Activated T-cell treated with anti-CD3 and anti-CD28 coated beads, Interleukin-2, amount 50 U/mL, for 1 hour (primary cell): Measurements from ENCODE around the gene KCNE4.

Experiments
- DNase-seq: peaks from one replicate; pipeline ENCODE4 v3.0.0-alpha.2; 2020

KCNE4 gene

GRCh38 chr2:223051693-223052289, at the start of gene KCNE4:
Gene KCNE4 (plus strand): TSS chr2:223052190. CDS start chr2:223052831, 641 bp downstream.
- no peak for DNase-seq

GRCh38 chr2:223003191-223003590, 48.8 kb upstream of the KCNE4 start:
- DNase-seq: no peak

GRCh38 chr2:223005496-223005895, 46.5 kb upstream of the KCNE4 start:
- DNase-seq: no peak

- DNase-seq: no peak
These were observed 44.5 kb upstream of the KCNE4 start for GRCh38 chr2:223007531-223007930.

GRCh38 chr2:223008162-223008561, 43.8 kb upstream of the KCNE4 start:
- no peak for DNase-seq

GRCh38 chr2:223008956-223009355, 43.0 kb upstream of the KCNE4 start:
- DNase-seq: no peak

GRCh38 chr2:223010641-223011040, 41.3 kb upstream of the KCNE4 start:
- no peak for DNase-seq

GRCh38 chr2:223012291-223012690, 39.7 kb upstream of the KCNE4 start:
- DNase-seq: no peak

GRCh38 chr2:223019390-223019930, 32.5 kb upstream of the KCNE4 start:
- no peak for DNase-seq

GRCh38 chr2:223019987-223020717, 31.8 kb upstream of the KCNE4 start:
- no peak for DNase-seq

- DNase-seq: no peak
These were observed 30.9 kb upstream of the KCNE4 start for GRCh38 chr2:223020971-223021675.

GRCh38 chr2:223026357-223027110, 25.5 kb upstream of the KCNE4 start:
- no peak for DNase-seq

GRCh38 chr2:223027442-223027841, 24.5 kb upstream of the KCNE4 start:
- DNase-seq: no peak

GRCh38 chr2:223029287-223029686, 22.7 kb upstream of the KCNE4 start:
- no peak for DNase-seq

- no peak for DNase-seq
These were observed 19.5 kb upstream of the KCNE4 start for GRCh38 chr2:223032187-223033142.

- DNase-seq: no peak
These were observed 17.6 kb upstream of the KCNE4 start for GRCh38 chr2:223034221-223034975.

GRCh38 chr2:223036790-223037444, 15.1 kb upstream of the KCNE4 start:
- DNase-seq: no peak

GRCh38 chr2:223037445-223037800, 14.6 kb upstream of the KCNE4 start:
- DNase-seq: no peak

GRCh38 chr2:223039618-223040017, 12.4 kb upstream of the KCNE4 start:
- no peak for DNase-seq

GRCh38 chr2:223040527-223040926, 11.5 kb upstream of the KCNE4 start:
- DNase-seq: no peak
